Rectal smooth muscle tissue (tissue), 1 donor: ENCODE measurements around the gene OR10AD1.

ENCODE experiments used
- H3K27ac ChIP-seq: one replicate; pipeline ENCODE4 v1.7.0; 2013; ENCODE audit warnings: low read depth, low read length, inconsistent platforms
- H3K27me3 ChIP-seq: one replicate; pipeline ENCODE4 v1.7.0; 2013; ENCODE audit warnings: low read length; ENCODE audit not compliant: control insufficient read depth, insufficient read depth
- H3K36me3 ChIP-seq: one replicate; pipeline ENCODE4 v1.7.0; 2013; ENCODE audit warnings: low read length; ENCODE audit not compliant: control insufficient read depth, insufficient read depth
- H3K4me1 ChIP-seq: one replicate; pipeline ENCODE4 v1.7.0; 2013; ENCODE audit warnings: low read length; ENCODE audit not compliant: control insufficient read depth, insufficient read depth
- H3K4me3 ChIP-seq: one replicate; pipeline ENCODE4 v1.7.0; 2013; ENCODE audit warnings: low read length
- H3K9ac ChIP-seq: one replicate; pipeline ENCODE4 v1.7.0; 2013; ENCODE audit warnings: low read length

OR10AD1 gene

GRCh38 chr12:48187916-48188695, 15.0 kb downstream of the OR10AD1 start:
- Histone ChIP-seq H3K4me3 (no peak overlapping the region), H3K36me3 (no peaks in the 10 kb centered on the region), H3K27me3 (peaks cover 7% of the 10 kb centered on the region), H3K9ac (no peak overlapping the region), H3K4me1 (no peaks in the 10 kb centered on the region), H3K27ac (no peak overlapping the region)

GRCh38 chr12:48185181-48185919, 17.7 kb downstream of the OR10AD1 start:
- Histone ChIP-seq H3K9ac (no peak overlapping the region), H3K4me1 (no peaks in the 10 kb centered on the region), H3K4me3 (no peak overlapping the region), H3K36me3 (no peaks in the 10 kb centered on the region), H3K27ac (no peak overlapping the region), H3K27me3 (peaks cover 12% of the 10 kb centered on the region)

- Histone ChIP-seq H3K4me3 (peak overlapping the region; percentile 50), H3K27ac (no peak overlapping the region), H3K27me3 (peaks cover 12% of the 10 kb centered on the region), H3K36me3 (no peaks in the 10 kb centered on the region), H3K9ac (no peak overlapping the region), H3K4me1 (no peaks in the 10 kb centered on the region)
These were observed 18.6 kb downstream of the OR10AD1 start for GRCh38 chr12:48184549-48184922.

GRCh38 chr12:48183876-48184548, 19.1 kb downstream of the OR10AD1 start:
- no peaks in the 10 kb centered on the region for H3K36me3 ChIP-seq
- H3K27ac ChIP-seq: no peak overlapping the region
- peaks cover 12% of the 10 kb centered on the region for H3K27me3 ChIP-seq
- no peaks in the 10 kb centered on the region for H3K4me1 ChIP-seq
- H3K9ac ChIP-seq: no peak overlapping the region
- H3K4me3 ChIP-seq: peak overlapping the region; percentile 73

- Histone ChIP-seq H3K4me1 (no peaks in the 10 kb centered on the region), H3K4me3 (peak within 1 kb of the TSS; percentile 73), H3K27ac (no peak within 1 kb of the TSS), H3K9ac (no peak within 1 kb of the TSS), H3K27me3 (peaks cover 12% of the 10 kb centered on the region), H3K36me3 (no peaks in the 10 kb centered on the region)
These were observed 19.8 kb downstream of the OR10AD1 start, which contains the start of gene CCDC184 for GRCh38 chr12:48183091-48183875. CCDC184 (plus strand) TSS chr12:48183644; CDS start chr12:48184123, 479 bp downstream.

GRCh38 chr12:48182631-48183030, 20.5 kb downstream of the OR10AD1 start:
- H3K27me3 ChIP-seq: peaks cover 12% of the 10 kb centered on the region

GRCh38 chr12:48180857-48181495, 22.1 kb downstream of the OR10AD1 start:
- Histone ChIP-seq H3K9ac (no peak overlapping the region), H3K4me3 (no peak overlapping the region), H3K4me1 (no peaks in the 10 kb centered on the region), H3K27me3 (peaks cover 12% of the 10 kb centered on the region), H3K27ac (no peak overlapping the region), H3K36me3 (no peaks in the 10 kb centered on the region)

More at GRCh38 chr12:48182631-48183030, 20.5 kb downstream of the OR10AD1 start:
- Histone ChIP-seq H3K4me3 (peak overlapping the region; percentile 73), H3K9ac (no peak overlapping the region), H3K27ac (no peak overlapping the region), H3K36me3 (no peaks in the 10 kb centered on the region), H3K4me1 (no peaks in the 10 kb centered on the region)

GRCh38 chr12:48180424-48180823, 22.7 kb downstream of the OR10AD1 start:
- Histone ChIP-seq H3K36me3 (no peaks in the 10 kb centered on the region), H3K4me1 (no peaks in the 10 kb centered on the region), H3K27ac (no peak overlapping the region), H3K9ac (no peak overlapping the region), H3K27me3 (peaks cover 12% of the 10 kb centered on the region), H3K4me3 (no peak overlapping the region)

- Histone ChIP-seq H3K4me1 (no peaks in the 10 kb centered on the region), H3K36me3 (no peaks in the 10 kb centered on the region), H3K27me3 (peaks cover 10% of the 10 kb centered on the region), H3K9ac (no peak overlapping the region), H3K4me3 (no peak overlapping the region), H3K27ac (no peak overlapping the region)
These were observed 23.6 kb downstream of the OR10AD1 start for GRCh38 chr12:48179466-48179865.

GRCh38 chr12:48177982-48178381, 25.1 kb downstream of the OR10AD1 start:
- Histone ChIP-seq H3K27ac (no peak overlapping the region), H3K9ac (no peak overlapping the region), H3K36me3 (no peaks in the 10 kb centered on the region), H3K27me3 (peaks cover 5% of the 10 kb centered on the region), H3K4me3 (no peak overlapping the region), H3K4me1 (no peaks in the 10 kb centered on the region)

GRCh38 chr12:48176417-48176751, 26.7 kb downstream of the OR10AD1 start:
- no peaks in the 10 kb centered on the region for H3K4me1 ChIP-seq
- no peak overlapping the region for H3K27ac ChIP-seq
- no peak overlapping the region for H3K9ac ChIP-seq
- H3K4me3 ChIP-seq: no peak overlapping the region
- no peaks in the 10 kb centered on the region for H3K36me3 ChIP-seq
- no peaks in the 10 kb centered on the region for H3K27me3 ChIP-seq
